ENCODE measurements around the gene ZMIZ1. TPM values are rescaled to one million over a fixed set of nuclear protein-coding genes. Genes with fewer than 3 reads are reported as not detected.

ZMIZ1 gene
- total RNA-seq, 6 donors from 2014 or later, result 51.0 to 99.2 (median 91.8) TPM

GRCh38 chr10:79021331-79021907 is 47.3 kb upstream of the ZMIZ1 start:
- ATAC-seq (ENCODE audit: low FRiP score in 2 of 2), result no peak
- no peak for DNase-seq
- WGBS, 2 donors, result 88 to 91% methylated on average over 9 of the region's 9 CpGs
- Histone ChIP-seq H3K36me3 (no peaks in the 10 kb centered on the region), H3K27ac (no peak overlapping the region), H3K4me1 (peaks cover 0 to 28% (median 19%) of the 10 kb centered on the region in 4 donors), H3K4me3 (no peak overlapping the region), H3K9me3 (peaks cover 0 to 5% (median 0%) of the 10 kb centered on the region in 4 donors), H3K27me3 (no peaks in the 10 kb centered on the region)
- TF ChIP-seq POLR2A (IDR thresholded peaks at IDR 0.05) (no peak), CTCF (IDR thresholded peaks at IDR 0.05) (no peak), POLR2AphosphoS5 (IDR thresholded peaks at IDR 0.05) (no peak), EP300 (IDR thresholded peaks at IDR 0.05) (no peak)

GRCh38 chr10:79021948-79022499 is 46.7 kb upstream of the ZMIZ1 start:
- no peaks in the 10 kb centered on the region for H3K36me3 ChIP-seq
- H3K4me1 ChIP-seq, result peaks cover 0 to 28% (median 19%) of the 10 kb centered on the region in 4 donors
- H3K27me3 ChIP-seq, result no peaks in the 10 kb centered on the region
- no peak overlapping the region for H3K27ac ChIP-seq
- H3K9me3 ChIP-seq, result peaks cover 0 to 5% (median 0%) of the 10 kb centered on the region in 4 donors
- H3K4me3 ChIP-seq, result no peak overlapping the region
- TF ChIP-seq CTCF (IDR thresholded peaks at IDR 0.05) (no peak), POLR2A (IDR thresholded peaks at IDR 0.05) (no peak), POLR2AphosphoS5 (IDR thresholded peaks at IDR 0.05) (no peak), EP300 (IDR thresholded peaks at IDR 0.05) (no peak)
- DNase-seq (no peak), ATAC-seq (ENCODE audit: low FRiP score in 2 of 2) (no peak)
- WGBS, 2 donors, result 91 to 94% methylated on average over 10 of the region's 10 CpGs

DNA sequence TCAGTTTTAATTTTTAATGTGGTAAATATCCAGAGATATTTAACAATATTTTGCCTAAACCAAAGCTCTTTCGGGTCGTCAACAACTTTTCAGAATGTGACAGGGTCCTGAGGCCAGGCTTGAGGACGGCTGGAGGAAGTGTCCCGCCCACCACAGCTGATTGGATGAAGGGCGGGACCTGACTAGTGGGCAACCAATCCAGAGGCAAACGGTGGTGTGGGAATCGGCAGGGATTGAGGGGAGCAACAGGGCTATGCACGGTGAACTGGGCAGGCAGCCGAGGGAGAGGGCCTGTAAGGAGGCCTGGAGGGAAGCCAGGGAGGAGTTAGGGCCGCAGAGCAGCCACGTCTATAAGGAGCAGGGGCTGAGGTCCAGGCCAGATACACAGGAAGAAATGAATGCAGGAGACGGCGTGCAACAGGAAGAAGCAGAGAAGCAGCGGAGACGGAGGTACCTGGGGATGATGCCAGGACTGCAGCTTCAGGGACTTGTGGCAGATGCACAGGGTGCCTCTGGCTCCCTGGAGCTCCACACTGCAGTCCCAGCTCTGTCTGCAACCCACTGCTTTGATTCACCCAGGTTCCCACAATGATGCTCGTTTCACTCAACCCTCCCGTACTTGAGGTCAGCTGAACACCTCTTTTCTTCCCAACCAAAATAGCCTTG is 46.1 kb upstream of the ZMIZ1 start:
- H3K27ac ChIP-seq, result no peak overlapping the region
- 57 to 73% methylated on average over 17 of the region's 17 CpGs for WGBS, 2 donors

DNA sequence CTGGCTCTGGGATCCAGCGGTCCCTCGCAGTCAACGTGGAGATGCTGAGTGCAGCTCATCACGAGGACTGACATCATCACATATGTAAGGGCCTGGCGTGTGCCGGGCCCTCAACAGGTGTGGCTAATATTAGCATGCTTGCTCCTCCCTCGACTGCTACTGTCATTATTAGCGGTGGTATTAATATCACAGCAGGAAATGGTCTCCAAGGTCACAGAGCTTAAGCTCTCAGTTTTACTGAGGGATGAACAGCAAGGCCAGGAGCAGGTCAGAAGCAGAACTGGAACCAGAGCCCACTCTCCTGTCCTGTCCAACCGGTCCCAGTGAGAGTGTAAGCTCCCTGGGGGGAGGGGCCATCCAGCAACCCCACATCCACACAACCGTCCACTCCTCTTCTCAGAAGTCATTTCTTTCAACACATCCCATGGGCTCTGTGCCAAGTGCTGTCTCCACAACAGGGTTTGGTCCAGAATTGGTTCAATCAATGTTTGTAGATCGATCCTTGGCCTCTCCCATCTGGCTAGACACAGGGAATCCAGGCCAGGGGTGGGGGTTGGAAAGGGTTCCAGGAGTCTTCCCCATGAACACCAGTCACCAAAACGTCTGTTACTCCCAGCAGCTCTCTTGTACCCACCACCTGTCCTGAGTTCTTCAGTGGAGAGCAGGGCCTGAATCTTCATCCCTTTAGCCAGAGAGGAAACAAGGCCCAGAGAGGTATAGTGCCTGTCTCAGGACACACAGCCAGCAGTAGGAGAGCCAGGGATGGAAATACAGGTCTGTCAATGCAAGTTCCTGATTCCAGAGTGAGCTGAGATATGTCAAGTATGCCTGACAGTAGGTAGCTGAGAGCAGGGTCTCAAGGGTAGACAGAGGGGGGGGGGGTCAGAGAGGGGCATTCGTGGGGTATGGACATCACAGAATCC is 45.3 kb upstream of the ZMIZ1 start:
- H3K9me3 ChIP-seq, result no peaks in the 10 kb centered on the region
- ATAC-seq (ENCODE audit: low FRiP score in 2 of 2) (no peak), DNase-seq (no peak)
- no peak overlapping the region for H3K27ac ChIP-seq
- no peak overlapping the region for H3K4me3 ChIP-seq
- H3K36me3 ChIP-seq, result no peaks in the 10 kb centered on the region
- TF ChIP-seq CTCF (IDR thresholded peaks at IDR 0.05) (no peak), EP300 (IDR thresholded peaks at IDR 0.05) (no peak), POLR2A (IDR thresholded peaks at IDR 0.05) (no peak), POLR2AphosphoS5 (IDR thresholded peaks at IDR 0.05) (no peak)
- H3K4me1 ChIP-seq, result peaks cover 0 to 28% (median 19%) of the 10 kb centered on the region in 4 donors
- WGBS, 2 donors, result 58 to 75% methylated on average over 11 to 13 of the region's 13 CpGs
- no peaks in the 10 kb centered on the region for H3K27me3 ChIP-seq

More for the DNA sequence above, 46.1 kb upstream of the ZMIZ1 start:
- no peak for ATAC-seq (ENCODE audit: low FRiP score in 2 of 2)
- Histone ChIP-seq H3K36me3 (no peaks in the 10 kb centered on the region), H3K4me1 (peaks cover 0 to 28% (median 19%) of the 10 kb centered on the region in 4 donors), H3K9me3 (peaks cover 0 to 3% (median 0%) of the 10 kb centered on the region in 4 donors), H3K4me3 (peak overlapping the region in 2 of 4 donors; percentile 16 to 26), H3K27me3 (no peaks in the 10 kb centered on the region)
- TF ChIP-seq POLR2AphosphoS5 (IDR thresholded peaks at IDR 0.05) (no peak), POLR2A (IDR thresholded peaks at IDR 0.05) (no peak), CTCF (IDR thresholded peaks at IDR 0.05) (no peak), EP300 (IDR thresholded peaks at IDR 0.05) (no peak)
- no peak for DNase-seq
